Esophagus muscularis mucosa (tissue), 4 donors: Measurements from ENCODE around the gene ST6GAL2. TPM values are rescaled to one million over a fixed set of nuclear protein-coding genes. Genes with fewer than 3 reads are reported as not detected.

ENCODE experiments used
- DNase-seq: peaks from one replicate; pipeline ENCODE4 v3.0.0-alpha.2; 2017; ENCODE audit errors: extremely low spot score
- H3K27ac ChIP-seq, 4 donors: fragments of 200-600 bp; sonication (generic); replicated peaks in 1 of 4; 1 replicate in 3 of 4; 2 replicates in 1 of 4; pipeline ENCODE4 v1.5.1; 2016 to 2019; ENCODE audit warnings: mild to moderate bottlenecking in 1 of 4
- H3K27me3 ChIP-seq, 4 donors: fragments of 200-600 bp; sonication (generic); one replicate each; pipeline versions ENCODE4 v1.5.1 to v1.6.0; 2016 to 2019
- H3K36me3 ChIP-seq, 4 donors: fragments of 200-600 bp; sonication (generic); one replicate each; pipeline ENCODE4 v1.5.1; 2016 to 2019
- H3K4me1 ChIP-seq, 4 donors: fragments of 200-600 bp; sonication (generic); one replicate each; pipeline ENCODE4 v1.5.1; 2016 to 2019
- H3K4me3 ChIP-seq, 4 donors: fragments of 200-600 bp; sonication (generic); 1 replicate in 2 of 4; 2 replicates in 2 of 4; pipeline ENCODE4 v1.5.1; 2016 to 2019; ENCODE audit warnings: mild to moderate bottlenecking in 4 of 4, moderate library complexity in 1 of 4
- H3K9me3 ChIP-seq, 4 donors: fragments of 200-600 bp; sonication (generic); 1 replicate in 3 of 4; 2 replicates in 1 of 4; pipeline ENCODE4 v1.5.1; 2016 to 2019
- EP300 ChIP-seq: sonication (generic); formaldehyde crosslinking; IDR thresholded peaks from one replicate; pipeline ENCODE4 v1.6.1; 2017; ENCODE audit warnings: antibody characterized with exemption
- POLR2A ChIP-seq: fragments of 450-650 bp; IDR thresholded peaks from one replicate; pipeline ENCODE4 v1.6.1; 2017; ENCODE audit warnings: antibody characterized with exemption, moderate library complexity, mild to moderate bottlenecking, low read depth
- POLR2AphosphoS5 ChIP-seq, 2 donors: sonication (generic); formaldehyde crosslinking; IDR thresholded peaks; one replicate each; pipeline ENCODE4 v1.6.1; 2017; ENCODE audit warnings: antibody characterized with exemption in 2 of 2
- WGBS: methylation state at CpG from one replicate; pipeline ENCODE4 v1.1.5; 2018; 5-methylcytosine and 5-hydroxymethylcytosine counted together
- intact Hi-C: fragments of 100-400 bp; cut with DNase I; formaldehyde crosslinking; loops from one replicate; pipeline ENCODE4 v1.15.1; 2023
- total RNA-seq, 4 donors: library from RNA; depleted of rRNA; stranded (reverse); fragments of >200 nt; gene quantifications; one replicate each; pipeline versions ENCODE4 v1.1.0 to v1.2.1, GENCODE V29; 2016
- TF ChIP-seq, protein P1 (sequence below), 3 experiments: fragments of 200-600 bp in 2 of 3; fragments of 450-650 bp in 1 of 3; sonication (generic) in 2 of 3; IDR thresholded peaks; one replicate each; pipeline ENCODE4 v1.5.1; 2017 to 2019; ENCODE audit warnings: antibody characterized with exemption in 3 of 3, mild to moderate bottlenecking in 2 of 3, moderate library complexity in 1 of 3

The ST6GAL2 gene
- total RNA-seq, 4 donors from 2014 or later: 3.6 to 20.9 (median 7.5) TPM

DNA sequence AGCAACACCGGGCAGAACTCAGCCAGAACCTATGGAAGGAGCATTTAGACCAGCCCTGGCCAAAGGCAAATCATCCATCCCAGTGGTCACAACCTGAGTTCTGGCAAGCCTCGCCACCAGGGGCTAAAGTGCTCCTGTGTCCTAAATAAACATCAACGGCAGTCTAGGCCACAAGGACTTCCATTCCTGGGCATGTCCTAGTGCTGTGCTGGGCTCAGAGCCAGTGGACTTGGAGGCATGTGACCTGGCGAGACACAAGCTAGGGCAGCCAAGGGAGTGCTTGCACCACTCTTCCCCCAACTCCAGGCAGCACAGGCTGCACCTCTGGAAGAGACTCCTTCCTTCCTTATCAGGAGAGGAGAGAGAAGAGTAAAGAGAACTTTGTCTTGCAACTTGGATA lies 69.0 kb downstream of the ST6GAL2 start:
- Histone ChIP-seq H3K27ac (no peak overlapping the region), H3K27me3 (no peaks in the 10 kb centered on the region), H3K4me3 (no peak overlapping the region), H3K36me3 (no peaks in the 10 kb centered on the region), H3K9me3 (no peaks in the 10 kb centered on the region), H3K4me1 (peaks cover 0 to 9% (median 2%) of the 10 kb centered on the region in 4 donors)
- intact Hi-C loops: no loop called here
- DNase-seq: no peak
- TF ChIP-seq POLR2A: no peak
- no peak for TF ChIP-seq EP300
- no peak for TF ChIP-seq POLR2AphosphoS5 (IDR thresholded peaks at IDR 0.05)
- TF ChIP-seq, protein P1, sequence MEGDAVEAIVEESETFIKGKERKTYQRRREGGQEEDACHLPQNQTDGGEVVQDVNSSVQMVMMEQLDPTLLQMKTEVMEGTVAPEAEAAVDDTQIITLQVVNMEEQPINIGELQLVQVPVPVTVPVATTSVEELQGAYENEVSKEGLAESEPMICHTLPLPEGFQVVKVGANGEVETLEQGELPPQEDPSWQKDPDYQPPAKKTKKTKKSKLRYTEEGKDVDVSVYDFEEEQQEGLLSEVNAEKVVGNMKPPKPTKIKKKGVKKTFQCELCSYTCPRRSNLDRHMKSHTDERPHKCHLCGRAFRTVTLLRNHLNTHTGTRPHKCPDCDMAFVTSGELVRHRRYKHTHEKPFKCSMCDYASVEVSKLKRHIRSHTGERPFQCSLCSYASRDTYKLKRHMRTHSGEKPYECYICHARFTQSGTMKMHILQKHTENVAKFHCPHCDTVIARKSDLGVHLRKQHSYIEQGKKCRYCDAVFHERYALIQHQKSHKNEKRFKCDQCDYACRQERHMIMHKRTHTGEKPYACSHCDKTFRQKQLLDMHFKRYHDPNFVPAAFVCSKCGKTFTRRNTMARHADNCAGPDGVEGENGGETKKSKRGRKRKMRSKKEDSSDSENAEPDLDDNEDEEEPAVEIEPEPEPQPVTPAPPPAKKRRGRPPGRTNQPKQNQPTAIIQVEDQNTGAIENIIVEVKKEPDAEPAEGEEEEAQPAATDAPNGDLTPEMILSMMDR (IDR thresholded peaks at IDR 0.05): no peak
- WGBS: 50% methylated on average over 3 of the region's 4 CpGs

- Histone ChIP-seq H3K9me3 (no peaks in the 10 kb centered on the region), H3K27ac (no peak overlapping the region), H3K4me3 (no peak overlapping the region), H3K4me1 (peaks cover 0 to 9% (median 2%) of the 10 kb centered on the region in 4 donors), H3K27me3 (no peaks in the 10 kb centered on the region), H3K36me3 (no peaks in the 10 kb centered on the region)
- TF ChIP-seq, protein P1 (IDR thresholded peaks at IDR 0.05): no peak
- no peak for TF ChIP-seq POLR2AphosphoS5 (IDR thresholded peaks at IDR 0.05)
- no peak for TF ChIP-seq EP300
- no peak for TF ChIP-seq POLR2A
- intact Hi-C loops: no loop called here
- WGBS: 76% methylated on average over 5 of the region's 5 CpGs
- no peak for DNase-seq
Observed at GRCh38 chr2:106812841-106813240, 73.1 kb downstream of the ST6GAL2 start.

GRCh38 chr2:106812383-106812782 lies 73.6 kb downstream of the ST6GAL2 start:
- 66% methylated on average over 4 of the region's 4 CpGs for WGBS
- no peak overlapping the region for H3K4me3 ChIP-seq
- H3K27ac ChIP-seq: no peak overlapping the region
- TF ChIP-seq, protein P1 (IDR thresholded peaks at IDR 0.05): no peak
- TF ChIP-seq POLR2A (no peak), EP300 (no peak), POLR2AphosphoS5 (IDR thresholded peaks at IDR 0.05) (no peak)
- H3K36me3 ChIP-seq: no peaks in the 10 kb centered on the region
- H3K27me3 ChIP-seq: no peaks in the 10 kb centered on the region
- H3K9me3 ChIP-seq: no peaks in the 10 kb centered on the region
- peaks cover 0 to 7% (median 2%) of the 10 kb centered on the region in 4 donors for H3K4me1 ChIP-seq
- DNase-seq: no peak
- intact Hi-C loops: no loop called here

- no peak for DNase-seq
- WGBS: 96% methylated on average over 2 of the region's 2 CpGs
- H3K27ac ChIP-seq: no peak overlapping the region
- intact Hi-C loops: no loop called here
- TF ChIP-seq POLR2AphosphoS5 (IDR thresholded peaks at IDR 0.05) (no peak), EP300 (no peak), POLR2A (no peak)
- TF ChIP-seq, protein P1 (IDR thresholded peaks at IDR 0.05): no peak
- no peaks in the 10 kb centered on the region for H3K36me3 ChIP-seq
- no peaks in the 10 kb centered on the region for H3K9me3 ChIP-seq
- no peak overlapping the region for H3K4me3 ChIP-seq
- no peaks in the 10 kb centered on the region for H3K4me1 ChIP-seq
- no peaks in the 10 kb centered on the region for H3K27me3 ChIP-seq
Observed at GRCh38 chr2:106805716-106806115, 80.3 kb downstream of the ST6GAL2 start.

DNA sequence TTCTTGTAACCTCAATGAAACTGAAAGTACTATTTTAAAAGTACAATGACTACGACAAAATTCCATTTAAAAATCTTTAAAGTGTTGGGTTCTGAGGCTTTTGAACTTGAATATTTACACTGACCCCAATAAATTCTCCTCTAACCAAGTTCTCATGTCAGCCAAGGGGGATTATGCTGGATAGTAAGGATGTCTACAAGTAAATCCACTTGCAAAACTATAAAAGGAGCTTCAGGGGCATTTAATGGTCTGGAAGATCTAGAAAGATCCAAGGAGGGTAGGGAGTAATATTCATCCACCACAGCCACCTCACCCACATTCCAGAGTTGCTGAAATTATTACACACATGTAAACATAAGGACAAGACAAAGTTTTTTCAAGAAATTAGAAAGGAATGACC lies 81.8 kb downstream of the ST6GAL2 start:
- Histone ChIP-seq H3K27me3 (no peaks in the 10 kb centered on the region), H3K4me3 (no peak overlapping the region), H3K9me3 (no peaks in the 10 kb centered on the region), H3K4me1 (no peaks in the 10 kb centered on the region), H3K27ac (no peak overlapping the region), H3K36me3 (no peaks in the 10 kb centered on the region)
- 78% methylated on average over 1 of the region's 1 CpG for WGBS
- TF ChIP-seq EP300: no peak
- no peak for TF ChIP-seq POLR2A
- TF ChIP-seq, protein P1 (IDR thresholded peaks at IDR 0.05): no peak
- TF ChIP-seq POLR2AphosphoS5 (IDR thresholded peaks at IDR 0.05): no peak
- DNase-seq: no peak
- intact Hi-C loops: no loop called here
